IMR-90 (cell line): ENCODE measurements around the gene B4GALNT3. TPM values are rescaled to one million over a fixed set of nuclear protein-coding genes. Genes with fewer than 3 reads are reported as not detected.

Experiments
- ATAC-seq: fragments of 200-7000 bp; cut with Tn5 transposase; 2 replicates; pipeline ENCODE4 v1.9.1; 2020; ENCODE audit warnings: low read depth, mild to moderate bottlenecking, moderate library complexity
- BruUV-seq: library from RNA; stranded (reverse); fragments of 400-500 nt; replicated peaks from 2 replicates; lab custom pipeline; 2021; lab: Mats Ljungman, UMichigan
- CTCF ChIA-PET: fragments of 300-600 bp; formaldehyde crosslinking; extraction: SDS; loops from one replicate; lab custom pipeline; 2021; ENCODE audit warnings: antibody characterized with exemption; lab: Yijun Ruan, JAX
- POLR2A ChIA-PET: fragments of 300-600 bp; sonication (Branson Sonifier 250); formaldehyde crosslinking; loops from one replicate; lab custom pipeline; 2022; ENCODE audit warnings: antibody characterized with exemption; ENCODE audit not compliant: unreplicated experiment; lab: Charles Lee
- DNase-seq: peaks from one replicate; pipeline ENCODE4 v3.0.0; 2013
- H2AFZ ChIP-seq: replicated peaks from 2 replicates; pipeline ENCODE3; 2013; ENCODE audit warnings: low read length, mild to moderate bottlenecking; ENCODE audit not compliant: poor library complexity
- H2AK5ac ChIP-seq: 2 replicates; pipeline ENCODE4 v1.6.1; 2013; ENCODE audit warnings: low read depth, low read length, inconsistent platforms
- H2AK9ac ChIP-seq: replicated peaks from 2 replicates; pipeline ENCODE3; 2013; ENCODE audit warnings: mild to moderate bottlenecking, low read depth, low read length, moderate library complexity; ENCODE audit not compliant: poor library complexity
- H2BK120ac ChIP-seq: 2 replicates; pipeline ENCODE4 v1.6.1; 2013; ENCODE audit warnings: low read depth, low read length, inconsistent platforms
- H2BK15ac ChIP-seq: 3 replicates; pipeline ENCODE4 v1.6.1; 2013; ENCODE audit warnings: low read depth, low read length, inconsistent platforms
- H2BK20ac ChIP-seq: 2 replicates; pipeline ENCODE4 v1.6.1; 2013; ENCODE audit warnings: low read depth, mild to moderate bottlenecking, inconsistent platforms, low read length, moderate library complexity
- H2BK5ac ChIP-seq: 2 replicates; pipeline ENCODE4 v1.6.1; 2013; ENCODE audit warnings: mild to moderate bottlenecking, low read depth, low read length, inconsistent platforms; ENCODE audit not compliant: poor library complexity, severe bottlenecking
- H3K14ac ChIP-seq: replicated peaks from 2 replicates; pipeline ENCODE4 v1.6.1; 2013; ENCODE audit warnings: low read depth, low read length, inconsistent platforms
- H3K18ac ChIP-seq: 2 replicates; pipeline ENCODE4 v1.6.1; 2013; ENCODE audit warnings: low read depth, low read length, control low read depth
- H3K23ac ChIP-seq: 2 replicates; pipeline ENCODE4 v1.6.1; 2013; ENCODE audit warnings: low read depth, low read length, inconsistent platforms
- H3K27ac ChIP-seq: 2 replicates; pipeline ENCODE4 v1.5.1; 2013; ENCODE audit warnings: mild to moderate bottlenecking, control low read depth, low read length; ENCODE audit not compliant: insufficient read depth
- H3K27me3 ChIP-seq: 2 replicates; pipeline ENCODE4 v1.6.1; 2013; ENCODE audit warnings: low read length; ENCODE audit not compliant: control insufficient read depth, insufficient read depth
- H3K36me3 ChIP-seq: 2 replicates; pipeline ENCODE4 v1.6.1; 2013; ENCODE audit warnings: low read length, mixed read lengths; ENCODE audit not compliant: control insufficient read depth, insufficient read depth
- H3K4ac ChIP-seq: 2 replicates; pipeline ENCODE4 v1.6.1; 2013; ENCODE audit warnings: low read depth, low read length, inconsistent platforms
- H3K4me1 ChIP-seq: 2 replicates; pipeline ENCODE4 v1.6.1; 2013; ENCODE audit warnings: low read length, mixed read lengths; ENCODE audit not compliant: control insufficient read depth, insufficient read depth
- H3K4me2 ChIP-seq: 2 replicates; pipeline ENCODE4 v1.6.1; 2013; ENCODE audit warnings: low read depth, mild to moderate bottlenecking, control low read depth, low read length, moderate library complexity
- H3K4me3 ChIP-seq: 2 replicates; pipeline ENCODE4 v1.5.1; 2013; ENCODE audit warnings: low read depth, mild to moderate bottlenecking, control low read depth, low read length, moderate library complexity; ENCODE audit not compliant: insufficient read depth
- H3K56ac ChIP-seq: 2 replicates; pipeline ENCODE4 v1.6.1; 2013; ENCODE audit warnings: low read length, inconsistent platforms; ENCODE audit not compliant: insufficient read depth; ENCODE audit errors: extremely low read depth
- H3K79me1 ChIP-seq, 2 experiments: 2 replicates each; pipeline ENCODE4 v1.6.1; 2013; ENCODE audit warnings: low read length in 2 of 2, inconsistent platforms in 1 of 2, low read depth in 1 of 2
- H3K9ac ChIP-seq: 2 replicates; pipeline ENCODE4 v1.6.1; 2013; ENCODE audit warnings: low read depth, low read length, control low read depth
- H3K9me1 ChIP-seq: 2 replicates; pipeline ENCODE4 v1.6.1; 2013; ENCODE audit warnings: low read length, inconsistent platforms; ENCODE audit not compliant: insufficient read depth
- H3K9me3 ChIP-seq: 2 replicates; pipeline ENCODE4 v1.6.1; 2013; ENCODE audit warnings: low read length; ENCODE audit not compliant: control insufficient read depth, insufficient read depth
- H4K20me1 ChIP-seq: 2 replicates; pipeline ENCODE4 v1.6.1; 2013; ENCODE audit warnings: low read length, inconsistent platforms; ENCODE audit not compliant: insufficient read depth
- H4K5ac ChIP-seq: 2 replicates; pipeline ENCODE4 v1.6.1; 2013; ENCODE audit warnings: mild to moderate bottlenecking, low read depth, low read length, control low read depth
- H4K8ac ChIP-seq, 2 experiments: 2 replicates each; pipeline ENCODE4 v1.6.1; 2013; ENCODE audit warnings: low read depth in 2 of 2, low read length in 2 of 2, control low read depth in 1 of 2, inconsistent platforms in 1 of 2
- H4K91ac ChIP-seq: 2 replicates; pipeline ENCODE4 v1.6.1; 2013; ENCODE audit warnings: low read depth, low read length, inconsistent platforms; ENCODE audit not compliant: insufficient read depth
- MAFK ChIP-seq: IDR thresholded peaks from 2 replicates; pipeline ENCODE4 v1.6.1; 2012; ENCODE audit warnings: low read depth, low read length, improper control_type of control experiment
- SMC3 ChIP-seq: fragments of 150-350 bp; IDR thresholded peaks from 2 replicates; pipeline ENCODE4 v1.6.1; 2016; ENCODE audit warnings: low read depth, mild to moderate bottlenecking, antibody characterized with exemption, low read length, moderate library complexity
- WGBS, 2 experiments: methylation state at CpG; one replicate each; pipeline versions ENCODE4 v1.1.5 to v1.1.7; 2013; ENCODE audit warnings: missing lambda C conversion rate in 2 of 2; ENCODE audit not compliant: insufficient read length in 1 of 2; ENCODE audit errors: extremely low coverage in 2 of 2; 5-methylcytosine and 5-hydroxymethylcytosine counted together
- dilution Hi-C: fragments of 300-500 bp; cut with HindIII; formaldehyde crosslinking; loops from one replicate; pipeline ENCODE4 v1.14.3; 2018; ENCODE audit warnings: low sequenced_read_pairs; ENCODE audit not compliant: unreplicated experiment
- in situ Hi-C: fragments of 300-500 bp; cut with MboI; formaldehyde crosslinking; loops from 3 replicates; pipeline ENCODE4 v1.14.3; 2019; ENCODE audit warnings: low sequenced_read_pairs, inconsistent platforms, mixed read lengths
- intact Hi-C: fragments of 100-400 bp; cut with micrococcal nuclease; formaldehyde crosslinking; loops from 2 replicates; pipeline ENCODE4 v1.10.0; 2022
- polyA plus RNA-seq, 3 experiments: library from polyadenylated mRNA; depleted of rRNA; stranded (reverse); fragments of >200 nt; gene quantifications; 2 replicates each; pipeline ENCODE4 v1.2.3, GENCODE V29; 2012; ENCODE audit warnings: low replicate concordance in 1 of 3
- total RNA-seq: library from RNA; depleted of rRNA; stranded (reverse); fragments of >200 nt; gene quantifications from 2 replicates; pipeline ENCODE4 v1.2.3, GENCODE V29; 2012

Gene B4GALNT3
- total and polyA plus RNA-seq, 2 of the 4 experiments (the other 2 are of a cell fraction) = not detected

GRCh38 chr12:452667-453210 is 7.0 kb upstream of the B4GALNT3 start:
- H2AK5ac ChIP-seq = no peak overlapping the region
- ATAC-seq = no peak
- no peak overlapping the region for H3K14ac ChIP-seq
- no peak overlapping the region for H3K4ac ChIP-seq
- peaks cover under 1% of the 10 kb centered on the region; the same call in 1 of the 2 replicates for H3K9me3 ChIP-seq
- H3K36me3 ChIP-seq = no peaks in the 10 kb centered on the region
- dilution Hi-C loops = no loop called here
- H3K4me3 ChIP-seq = no peak overlapping the region
- no peak overlapping the region for H4K8ac ChIP-seq
- H3K79me1 ChIP-seq = no peaks in the 10 kb centered on the region
- no peak overlapping the region for H2BK5ac ChIP-seq
- intact Hi-C loops = loop anchor here (1.0 kb wide), 1 partner anchor 95 kb away; no protein-coding TSS in a partner anchor
- H4K5ac ChIP-seq = no peak overlapping the region
- no peak overlapping the region for H2BK120ac ChIP-seq
- H3K27me3 ChIP-seq = peaks cover 48% of the 10 kb centered on the region
- no peaks in the 10 kb centered on the region for H3K4me1 ChIP-seq
- POLR2A ChIA-PET = no interaction called here
- H3K27ac ChIP-seq = no peak overlapping the region
- no peak overlapping the region for H4K91ac ChIP-seq
- H2BK15ac ChIP-seq = no peak overlapping the region
- H4K20me1 ChIP-seq = no peaks in the 10 kb centered on the region
- H3K23ac ChIP-seq = no peak overlapping the region
- H2AFZ ChIP-seq = no peak overlapping the region
- H3K9me1 ChIP-seq = no peaks in the 10 kb centered on the region
- H3K18ac ChIP-seq = no peak overlapping the region
- in situ Hi-C loops = no loop called here
- H3K9ac ChIP-seq = no peak overlapping the region
- H2BK20ac ChIP-seq = no peak overlapping the region
- no peak overlapping the region for H2AK9ac ChIP-seq
- WGBS, 2 experiments = no CpG with 5 or more reads among the region's 25 CpGs
- H3K4me2 ChIP-seq = no peak overlapping the region
- BruUV-seq = no TSS peak
- no peak overlapping the region for H3K56ac ChIP-seq
- CTCF ChIA-PET = interaction anchor here (0.6 to 0.9 kb wide), 3 partner anchors 11 to 95 kb away, joined by 3 to 7 read pairs (median 5); no protein-coding TSS in a partner anchor
- 0 out of 2 replicates have a peak, but pooled peaks have one; percentile 3 for TF ChIP-seq SMC3
- no peak for TF ChIP-seq MAFK
- DNase-seq = no peak
